AG04450 (cell line): ENCODE results near the gene CANT1. TPM values are rescaled to one million over a fixed set of nuclear protein-coding genes. Genes with fewer than 3 reads are reported as not detected.

Experiments used
- CTCF ChIA-PET: fragments of 300-600, 350-600 bp; formaldehyde crosslinking; extraction: SDS; loops from one replicate; lab custom pipeline; 2022; ENCODE audit warnings: antibody characterized with exemption, inconsistent platforms; lab: Charles Lee
- POLR2A ChIA-PET: fragments of 350-600 bp; formaldehyde crosslinking; extraction: SDS; loops from one replicate; lab custom pipeline; 2021; ENCODE audit warnings: antibody characterized with exemption, inconsistent platforms; lab: Yijun Ruan, JAX
- DNase-seq: peaks from one replicate; pipeline ENCODE4 v3.0.0-alpha.2; 2011; ENCODE audit warnings: low read depth, low spot score
- H3K27ac ChIP-seq: one replicate; pipeline ENCODE4 v1.5.1; 2012; ENCODE audit warnings: low read depth, low read length, control low read depth
- H3K27me3 ChIP-seq: one replicate; pipeline ENCODE4 v1.6.0; 2012; ENCODE audit warnings: low read length; ENCODE audit not compliant: control insufficient read depth, insufficient read depth
- H3K4me3 ChIP-seq: 2 replicates; pipeline ENCODE4 v1.5.1; 2011; ENCODE audit warnings: mild to moderate bottlenecking, low read depth, low read length, control low read depth
- H3K9me3 ChIP-seq: 2 replicates; pipeline ENCODE4 v1.5.1; 2012; ENCODE audit warnings: low read length; ENCODE audit not compliant: control insufficient read depth, insufficient read depth
- polyA plus RNA-seq: library from polyadenylated mRNA; depleted of rRNA; stranded (reverse); fragments of >200 nt; gene quantifications from 2 replicates; pipeline ENCODE4 v1.2.3, GENCODE V29; 2011
- TF ChIP-seq, protein P1 (sequence below): IDR thresholded peaks from 2 replicates; pipeline ENCODE4 v1.5.1; 2011; ENCODE audit warnings: low read depth, low read length, control low read depth, inconsistent platforms

Gene CANT1
- polyA plus RNA-seq, 1 experiment, result 61.6 TPM

DNA sequence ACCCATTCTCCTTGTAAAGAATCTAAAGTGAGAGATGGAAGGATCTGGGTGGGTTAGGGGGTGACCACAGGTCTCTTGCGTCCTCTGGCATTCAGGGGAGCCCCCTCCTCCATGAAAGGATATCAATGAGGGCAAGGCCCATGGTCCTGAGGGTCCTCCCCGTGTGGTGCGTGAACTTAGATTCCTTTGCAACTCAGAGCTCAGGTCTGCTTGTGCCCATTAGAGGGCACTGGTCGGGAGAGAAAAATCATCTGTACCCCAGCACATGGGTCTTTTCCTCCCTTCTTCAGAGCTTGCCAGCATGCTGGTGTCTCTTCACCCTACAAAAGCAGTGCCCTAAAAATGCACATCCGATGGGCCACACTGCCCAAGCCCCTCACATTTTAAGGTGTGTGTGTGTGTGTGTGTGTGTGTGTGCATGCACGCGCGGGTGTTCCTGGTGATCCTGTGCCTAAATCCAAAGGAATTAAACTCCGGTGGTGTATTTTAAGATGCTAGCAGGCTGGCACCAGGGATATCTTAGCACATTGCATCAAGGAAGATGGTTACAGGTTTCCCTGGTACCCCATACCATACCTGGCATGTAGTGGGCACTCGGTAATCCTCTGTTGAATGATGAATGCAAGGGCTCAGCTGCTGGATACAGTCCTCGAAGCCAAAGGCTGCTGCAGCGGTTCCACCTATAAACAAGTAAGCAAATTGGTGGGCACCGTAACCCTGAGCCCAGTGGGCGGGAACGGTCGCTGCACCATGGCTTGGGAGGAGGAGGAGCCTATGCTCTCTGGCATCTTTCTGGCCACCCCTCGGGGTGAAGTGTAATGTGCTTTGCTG lies 19.1 kb upstream of the CANT1 start:
- Histone ChIP-seq H3K9me3 (no peaks in the 10 kb centered on the region; the same call in 1 of the 2 replicates), H3K27me3 (no peaks in the 10 kb centered on the region), H3K27ac (no peak overlapping the region), H3K4me3 (no peak overlapping the region)
- ChIA-PET POLR2A (interaction anchor here (0.5 kb wide), 1 partner anchor 718 kb away, joined by 4 read pairs; no protein-coding TSS in a partner anchor), CTCF (interaction anchor here (0.7 to 4.8 kb wide), 3 partner anchors 9 to 365 kb away, joined by 3 to 42 read pairs (median 4); no protein-coding TSS in a partner anchor)
- TF ChIP-seq, protein P1, sequence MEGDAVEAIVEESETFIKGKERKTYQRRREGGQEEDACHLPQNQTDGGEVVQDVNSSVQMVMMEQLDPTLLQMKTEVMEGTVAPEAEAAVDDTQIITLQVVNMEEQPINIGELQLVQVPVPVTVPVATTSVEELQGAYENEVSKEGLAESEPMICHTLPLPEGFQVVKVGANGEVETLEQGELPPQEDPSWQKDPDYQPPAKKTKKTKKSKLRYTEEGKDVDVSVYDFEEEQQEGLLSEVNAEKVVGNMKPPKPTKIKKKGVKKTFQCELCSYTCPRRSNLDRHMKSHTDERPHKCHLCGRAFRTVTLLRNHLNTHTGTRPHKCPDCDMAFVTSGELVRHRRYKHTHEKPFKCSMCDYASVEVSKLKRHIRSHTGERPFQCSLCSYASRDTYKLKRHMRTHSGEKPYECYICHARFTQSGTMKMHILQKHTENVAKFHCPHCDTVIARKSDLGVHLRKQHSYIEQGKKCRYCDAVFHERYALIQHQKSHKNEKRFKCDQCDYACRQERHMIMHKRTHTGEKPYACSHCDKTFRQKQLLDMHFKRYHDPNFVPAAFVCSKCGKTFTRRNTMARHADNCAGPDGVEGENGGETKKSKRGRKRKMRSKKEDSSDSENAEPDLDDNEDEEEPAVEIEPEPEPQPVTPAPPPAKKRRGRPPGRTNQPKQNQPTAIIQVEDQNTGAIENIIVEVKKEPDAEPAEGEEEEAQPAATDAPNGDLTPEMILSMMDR, result peak; percentile 26; the same call in 1 of the 2 replicates
- no peak for DNase-seq

- H3K27me3 ChIP-seq, result no peaks in the 10 kb centered on the region
- POLR2A ChIA-PET, result no interaction called here
- CTCF ChIA-PET, result interaction anchor here (1.6 to 4.8 kb wide), 4 partner anchors 17 to 364 kb away, joined by 4 to 42 read pairs (median 8); no protein-coding TSS in a partner anchor
- DNase-seq, result no peak
- no peaks in the 10 kb centered on the region; the same call in 1 of the 2 replicates for H3K9me3 ChIP-seq
- TF ChIP-seq, protein P1, result no peak
- H3K4me3 ChIP-seq, result no peak overlapping the region
- H3K27ac ChIP-seq, result no peak overlapping the region
Observed at GRCh38 chr17:79027925-79028491, 18.4 kb upstream of the CANT1 start.

- no peaks in the 10 kb centered on the region; the same call in 1 of the 2 replicates for H3K9me3 ChIP-seq
- H3K4me3 ChIP-seq, result peak overlapping the region; percentile 3; the same call in 1 of the 2 replicates
- no peak for DNase-seq
- CTCF ChIA-PET, result interaction anchor here (1.1 to 4.8 kb wide), 6 partner anchors 17 to 364 kb away, joined by 3 to 42 read pairs (median 6); no protein-coding TSS in a partner anchor
- H3K27ac ChIP-seq, result no peak overlapping the region
- H3K27me3 ChIP-seq, result peaks cover under 1% of the 10 kb centered on the region
- POLR2A ChIA-PET, result interaction anchor here (2.1 kb wide), 1 partner anchor 9 kb away, joined by 15 read pairs; no protein-coding TSS in a partner anchor
- TF ChIP-seq, protein P1, result no peak
Observed at GRCh38 chr17:79027274-79027924, 17.8 kb upstream of the CANT1 start.

DNA sequence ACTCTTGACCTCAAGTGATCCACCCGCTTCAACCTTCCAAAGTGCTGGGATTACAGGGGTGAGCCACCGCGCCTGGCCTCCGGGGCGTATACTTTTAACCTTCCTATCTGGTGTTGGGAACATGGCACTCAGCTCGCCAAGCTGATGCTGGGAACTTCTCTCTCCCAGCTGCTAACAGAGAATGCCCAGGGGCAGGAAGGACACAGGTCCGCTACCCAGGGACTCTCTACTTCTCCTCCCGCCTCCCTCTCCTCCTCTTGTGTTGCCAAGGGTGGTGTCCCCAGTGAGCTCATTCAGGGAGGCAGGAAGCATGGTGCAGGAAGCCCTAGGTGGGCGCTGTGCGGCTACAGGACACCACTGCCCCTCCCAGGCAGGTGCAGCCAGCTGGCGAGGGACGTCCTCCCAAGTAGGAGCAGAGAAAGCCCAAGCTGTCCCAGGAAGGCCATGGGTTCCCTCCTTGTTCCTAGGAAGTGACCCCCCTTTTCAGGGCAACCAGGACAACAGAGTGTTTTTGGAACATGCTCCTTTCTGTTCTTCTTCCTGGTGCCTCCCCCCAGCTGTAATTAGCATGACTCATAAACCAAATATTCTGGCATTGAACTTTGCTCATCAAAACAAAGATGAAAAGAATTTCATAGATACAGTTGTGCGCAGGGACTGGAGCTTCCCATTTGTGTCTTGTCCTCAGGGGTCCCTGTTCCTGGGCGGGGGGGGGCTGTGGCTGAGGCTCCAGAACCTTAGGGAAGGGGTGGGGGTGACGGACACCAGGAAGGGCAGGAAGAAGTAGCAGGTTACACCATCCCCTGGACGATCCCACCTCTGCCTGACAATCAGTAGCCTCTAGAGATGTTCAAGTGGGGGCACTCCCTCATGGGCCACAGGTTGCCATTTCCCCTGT lies 17.1 kb upstream of the CANT1 start:
- ChIA-PET POLR2A (interaction anchor here (0.7 to 2.1 kb wide), 3 partner anchors 10 to 31 kb away, joined by 5 to 15 read pairs (median 7); no protein-coding TSS in a partner anchor), CTCF (interaction anchor here (0.6 to 4.8 kb wide), 9 partner anchors 16 to 367 kb away, joined by 3 to 42 read pairs (median 5); no protein-coding TSS in a partner anchor)
- no peak for DNase-seq
- Histone ChIP-seq H3K9me3 (no peaks in the 10 kb centered on the region; the same call in 1 of the 2 replicates), H3K27ac (no peak overlapping the region), H3K4me3 (peak overlapping the region; percentile 3), H3K27me3 (peaks cover 3% of the 10 kb centered on the region)
- TF ChIP-seq, protein P1, result no peak
